ENCODE measurements around the gene SOX18.

Gene SOX18

GRCh38 chr20:64080813-64081623, 31.6 kb upstream of the SOX18 start:
- DNase-seq (ENCODE audit: low read depth): no peak

GRCh38 chr20:64080013-64080812, 30.8 kb upstream of the SOX18 start, which contains the start of gene OPRL1:
Gene OPRL1 (plus strand): TSS chr20:64080082. CDS start chr20:64092721, 12,639 bp downstream.
- DNase-seq (ENCODE audit: low read depth): no peak

GRCh38 chr20:64079273-64080012, 30.0 kb upstream of the SOX18 start, which contains the start of gene RGS19:
Gene RGS19 (minus strand): TSS chr20:64079518. CDS start chr20:64076886, 2,632 bp downstream.
- DNase-seq (ENCODE audit: low read depth): no peak

DNA sequence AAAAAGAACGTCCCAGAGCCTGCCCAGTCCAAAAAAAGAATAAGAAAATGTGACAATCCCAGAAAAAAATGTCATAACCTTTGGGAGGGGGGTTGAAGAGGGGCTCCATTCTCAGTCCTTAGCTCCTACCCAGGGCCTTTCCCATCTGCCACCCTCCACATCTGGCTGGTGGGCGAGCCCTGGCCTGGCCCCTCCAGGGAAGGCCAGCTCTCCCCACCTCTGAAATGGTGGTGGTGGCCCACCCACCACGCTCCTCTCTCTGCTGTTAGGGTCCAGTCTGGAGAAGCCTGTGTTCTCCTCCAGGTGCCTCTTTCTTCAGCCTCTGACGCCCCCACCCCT, 29.5 kb upstream of the SOX18 start:
- DNase-seq (ENCODE audit: low read depth): no peak

- no peak for DNase-seq (ENCODE audit: low read depth)
Observed at GRCh38 chr20:64077876-64078551, 28.6 kb upstream of the SOX18 start.

- DNase-seq (ENCODE audit: low read depth): no peak
Observed at GRCh38 chr20:64077541-64077875, 28.1 kb upstream of the SOX18 start.

DNA sequence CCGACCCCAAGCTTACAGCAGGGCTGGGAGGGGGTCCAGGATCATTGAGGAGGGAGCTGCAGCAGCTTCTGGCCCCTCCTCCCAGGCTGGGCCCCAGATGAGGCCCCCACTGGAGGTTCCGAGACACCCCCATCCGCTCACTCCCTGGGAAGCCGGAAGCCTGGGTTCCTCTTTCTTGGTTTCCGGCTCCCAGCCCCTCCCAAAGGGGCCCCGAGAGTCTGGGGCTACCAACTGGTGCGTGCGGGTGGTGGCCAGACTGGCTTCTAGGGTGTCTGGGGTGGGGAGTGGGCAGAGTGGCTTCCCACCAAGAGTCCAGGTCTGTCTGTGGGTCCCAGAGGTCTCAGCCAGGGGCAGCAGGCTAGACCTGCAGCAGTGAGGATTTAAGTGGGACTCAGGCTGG, 27.7 kb upstream of the SOX18 start:
- no peak for DNase-seq (ENCODE audit: low read depth)

GRCh38 chr20:64076061-64076997, 26.9 kb upstream of the SOX18 start:
- no peak for DNase-seq (ENCODE audit: low read depth)

GRCh38 chr20:64075556-64075955, 26.1 kb upstream of the SOX18 start:
- no peak for DNase-seq (ENCODE audit: low read depth)

DNA sequence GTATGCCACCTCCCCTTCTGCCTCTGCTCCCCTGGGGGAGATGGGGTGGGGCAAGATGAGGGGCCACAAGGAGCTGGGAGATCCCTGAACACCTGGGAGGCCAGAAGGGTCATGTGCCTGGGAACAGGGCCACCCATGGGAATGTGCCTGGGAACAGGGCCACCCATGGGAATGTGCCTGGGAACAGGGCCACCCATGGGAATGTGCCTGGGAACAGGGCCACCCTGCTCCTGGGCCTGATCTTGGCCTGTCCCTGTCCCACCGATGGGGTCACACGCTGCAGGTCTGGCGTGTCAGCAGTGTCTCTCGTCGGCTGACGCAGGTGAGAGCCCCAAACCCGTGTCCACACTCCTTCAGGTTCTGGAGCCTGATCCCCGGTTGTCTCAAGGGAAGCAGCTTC, 25.5 kb upstream of the SOX18 start:
- DNase-seq (ENCODE audit: low read depth): no peak

DNA sequence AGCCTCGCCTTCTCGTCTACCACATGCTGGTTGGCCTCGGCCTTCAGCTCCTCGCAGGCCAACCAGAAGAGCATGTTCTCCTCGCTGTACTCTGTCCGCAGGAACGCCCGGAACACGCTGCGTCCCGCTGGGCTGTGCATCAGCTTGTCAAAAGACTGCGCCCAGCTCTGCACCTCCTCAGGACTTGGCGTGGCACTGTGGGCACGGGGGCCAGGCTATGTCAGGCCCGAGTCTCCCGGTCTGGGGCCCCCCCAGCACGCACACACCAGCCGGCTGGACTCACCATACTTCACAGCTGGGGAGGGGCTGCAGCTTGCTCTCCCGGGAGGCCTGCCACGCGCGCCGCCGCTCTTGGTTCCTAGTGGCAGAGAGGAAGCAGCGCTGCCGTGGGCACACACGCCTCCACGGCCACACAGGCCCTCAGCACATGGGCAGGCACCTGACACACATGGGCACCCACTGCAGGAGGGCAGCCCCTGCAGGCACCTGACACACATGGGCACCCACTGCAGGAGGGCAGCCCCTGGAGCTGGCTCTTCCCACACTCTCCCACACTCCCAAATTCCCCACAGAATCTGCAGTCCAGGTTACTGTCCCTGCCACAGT, 24.8 kb upstream of the SOX18 start:
- DNase-seq (ENCODE audit: low read depth): no peak

GRCh38 chr20:64073476-64074183, 24.2 kb upstream of the SOX18 start:
- DNase-seq (ENCODE audit: low read depth): no peak

GRCh38 chr20:64072498-64073063, 23.1 kb upstream of the SOX18 start:
- no peak for DNase-seq (ENCODE audit: low read depth)

GRCh38 chr20:64071341-64072332, 22.2 kb upstream of the SOX18 start:
- DNase-seq (ENCODE audit: low read depth): no peak

GRCh38 chr20:64070244-64070993, 21.0 kb upstream of the SOX18 start:
- no peak for DNase-seq (ENCODE audit: low read depth)

DNA sequence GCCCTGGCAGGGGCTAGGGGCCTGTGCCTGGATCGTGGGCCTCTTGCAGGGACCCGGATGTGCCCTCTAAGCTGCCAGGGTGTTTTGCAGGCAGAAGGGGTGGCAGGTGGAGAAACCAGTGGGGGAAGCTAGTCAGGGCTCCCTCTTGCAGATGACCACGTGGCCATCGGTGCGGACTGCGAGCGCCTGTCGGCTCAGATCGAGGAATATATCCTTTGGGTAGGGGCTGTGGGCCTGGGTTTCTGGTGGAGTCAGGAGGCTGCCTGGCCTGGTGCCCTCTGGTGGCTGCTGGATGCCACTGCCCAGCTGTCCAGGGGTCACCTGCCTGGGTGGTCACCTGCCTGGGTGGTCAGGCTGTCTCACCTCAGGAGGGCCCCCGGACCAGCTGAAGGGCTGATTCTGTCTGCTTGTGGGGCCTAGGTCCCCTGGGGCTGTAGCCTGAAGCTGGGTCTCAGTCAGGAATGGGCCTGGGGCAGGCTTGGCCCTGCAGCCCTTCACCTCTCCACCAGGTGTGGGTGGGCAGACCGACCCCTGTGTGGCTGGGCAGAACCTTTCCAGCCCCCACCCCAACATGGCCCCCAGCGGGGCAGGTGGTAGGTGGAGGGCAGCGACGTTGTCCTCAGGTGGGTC, 20.3 kb upstream of the SOX18 start:
- DNase-seq (ENCODE audit: low read depth): no peak

- DNase-seq (ENCODE audit: low read depth): no peak
Observed at GRCh38 chr20:64069209-64069613, 19.8 kb upstream of the SOX18 start.
